ENCODE results near the gene IGFN1.

DNA sequence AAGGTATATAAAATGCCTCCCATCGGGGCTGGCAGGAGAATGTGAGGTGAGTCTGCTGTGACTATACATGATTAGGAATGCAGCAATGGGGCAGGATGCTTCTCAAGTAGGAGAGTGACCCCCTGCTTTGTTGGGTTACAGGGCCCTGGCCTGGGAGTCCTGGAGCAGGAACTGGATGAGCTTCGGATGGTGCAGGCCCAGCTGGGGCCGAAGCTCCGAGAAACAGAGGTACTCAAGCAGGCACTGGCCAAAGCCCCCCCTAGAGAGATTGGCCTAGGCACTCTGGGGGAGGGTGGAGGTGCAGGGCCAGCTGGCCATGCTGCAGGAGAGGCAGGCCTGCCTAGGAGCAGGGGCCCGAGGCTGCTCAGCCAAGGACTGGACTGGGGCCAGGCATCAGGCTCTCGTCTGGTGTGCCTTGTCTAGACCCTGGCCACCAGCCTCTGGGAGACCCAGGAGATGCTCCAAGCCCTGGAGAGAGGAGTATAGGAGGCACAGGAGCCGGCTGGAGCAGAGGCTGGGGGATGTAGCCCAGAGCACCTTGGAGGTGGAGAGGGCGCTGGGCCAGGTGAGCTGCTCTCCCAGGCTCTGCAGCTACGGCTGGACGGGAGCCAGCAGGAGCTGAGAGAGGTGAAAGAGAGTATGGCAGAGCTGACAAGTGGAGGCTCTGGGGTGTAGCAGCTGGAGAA is 59.8 kb downstream of the IGFN1 start:
- TF ChIP-seq, protein P1, sequence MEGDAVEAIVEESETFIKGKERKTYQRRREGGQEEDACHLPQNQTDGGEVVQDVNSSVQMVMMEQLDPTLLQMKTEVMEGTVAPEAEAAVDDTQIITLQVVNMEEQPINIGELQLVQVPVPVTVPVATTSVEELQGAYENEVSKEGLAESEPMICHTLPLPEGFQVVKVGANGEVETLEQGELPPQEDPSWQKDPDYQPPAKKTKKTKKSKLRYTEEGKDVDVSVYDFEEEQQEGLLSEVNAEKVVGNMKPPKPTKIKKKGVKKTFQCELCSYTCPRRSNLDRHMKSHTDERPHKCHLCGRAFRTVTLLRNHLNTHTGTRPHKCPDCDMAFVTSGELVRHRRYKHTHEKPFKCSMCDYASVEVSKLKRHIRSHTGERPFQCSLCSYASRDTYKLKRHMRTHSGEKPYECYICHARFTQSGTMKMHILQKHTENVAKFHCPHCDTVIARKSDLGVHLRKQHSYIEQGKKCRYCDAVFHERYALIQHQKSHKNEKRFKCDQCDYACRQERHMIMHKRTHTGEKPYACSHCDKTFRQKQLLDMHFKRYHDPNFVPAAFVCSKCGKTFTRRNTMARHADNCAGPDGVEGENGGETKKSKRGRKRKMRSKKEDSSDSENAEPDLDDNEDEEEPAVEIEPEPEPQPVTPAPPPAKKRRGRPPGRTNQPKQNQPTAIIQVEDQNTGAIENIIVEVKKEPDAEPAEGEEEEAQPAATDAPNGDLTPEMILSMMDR (IDR thresholded peaks at IDR 0.05), result no peak
- TF ChIP-seq POLR2A (IDR thresholded peaks at IDR 0.05) (no peak), POLR2AphosphoS5 (IDR thresholded peaks at IDR 0.05) (no peak), EP300 (IDR thresholded peaks at IDR 0.05; ENCODE audit: low read depth) (no peak)

All from transverse colon (tissue), 4 donors.